Activated B cell treated with CpG ODN at 0.5 μM for 24 hours (primary cell): ENCODE data around the gene HYPK. TPM values are rescaled to one million over a fixed set of nuclear protein-coding genes. Genes with fewer than 3 reads are reported as not detected.
"Not testable (repeated sequence)": the region's sequence is repeated elsewhere in the genome, so short reads cannot be mapped to it uniquely, and the experiment has no call there.

Source experiments
- ATAC-seq: fragments of 200-7000 bp; cut with Tn5 transposase; one replicate; pipeline ENCODE4 v1.10.0; 2021; ENCODE audit warnings: low read depth, mild to moderate bottlenecking, moderate library complexity
- CTCF ChIA-PET: fragments of 350-600 bp; sonication (Branson Sonifier 250); formaldehyde crosslinking; loops from one replicate; lab custom pipeline; 2021; ENCODE audit warnings: antibody characterized with exemption; lab: Charles Lee
- POLR2A ChIA-PET: fragments of 350-600 bp; sonication (Branson Sonifier 250); formaldehyde crosslinking; loops from one replicate; lab custom pipeline; 2021; ENCODE audit warnings: antibody characterized with exemption; lab: Charles Lee
- DNase-seq: peaks from one replicate; pipeline ENCODE4 v3.0.0; 2022
- H3K27ac Mint-ChIP-seq: one replicate; pipeline ENCODE4 v1.8.0; 2020; ENCODE audit warnings: mixed read lengths
- H3K27me3 Mint-ChIP-seq: one replicate; pipeline ENCODE4 v1.8.0; 2021; ENCODE audit warnings: mixed read lengths
- H3K36me3 Mint-ChIP-seq: one replicate; pipeline ENCODE4 v1.8.0; 2021; ENCODE audit warnings: low read depth, mixed read lengths
- H3K4me1 Mint-ChIP-seq: one replicate; pipeline ENCODE4 v1.8.0; 2021; ENCODE audit warnings: mixed read lengths
- H3K4me3 Mint-ChIP-seq: one replicate; pipeline ENCODE4 v1.8.0; 2020; ENCODE audit warnings: mild to moderate bottlenecking, mixed read lengths
- H3K9me3 Mint-ChIP-seq: one replicate; pipeline ENCODE4 v1.8.0; 2020; ENCODE audit warnings: mixed read lengths
- CTCF ChIP-seq: fragments of 200-600 bp; IDR thresholded peaks from one replicate; pipeline ENCODE4 v1.8.0; 2022; ENCODE audit warnings: antibody characterized with exemption, mild to moderate bottlenecking
- intact Hi-C: fragments of 100-400 bp; cut with micrococcal nuclease; formaldehyde crosslinking; loops from one replicate; pipeline ENCODE4 v1.15.1; 2024
- total RNA-seq: library from RNA; stranded (reverse); gene quantifications from 2 replicates; pipeline ENCODE4 v1.2.3, GENCODE V29; 2022

HYPK gene
- total RNA-seq, 1 donor from 2014 or later, result 19.2 TPM

GRCh38 chr15:43826508-43827341 lies 26.3 kb downstream of the HYPK start, which contains the start of gene WDR76:
Gene WDR76 (plus strand): TSS chr15:43827002. CDS start chr15:43827033, 31 bp downstream.
- Mint-ChIP-seq H3K4me1 (peaks cover 67% of the 10 kb centered on the region), H3K36me3 (peaks cover 12% of the 10 kb centered on the region), H3K9me3 (no peaks in the 10 kb centered on the region), H3K27ac (peak within 1 kb of the TSS; percentile 83), H3K4me3 (peak within 1 kb of the TSS; percentile 89), H3K27me3 (no peaks in the 10 kb centered on the region)
- ChIA-PET CTCF (interaction anchor here (1.7 to 1.9 kb wide), 2 partner anchors 26 to 50 kb away, joined by 4 to 8 read pairs; partner anchors contain the start of genes ELL3 and HYPK), POLR2A (interaction anchor here (0.5 to 2.5 kb wide), 8 partner anchors 9 to 1554 kb away, joined by 3 to 20 read pairs (median 7); partner anchors contain the start of genes ELL3, HYPK, PDIA3 and SERINC4)
- no peak for TF ChIP-seq CTCF
- DNase-seq (peak; percentile 73), ATAC-seq (peak; percentile 74)
- intact Hi-C loops, result loop anchor here (10.0 kb wide), 1 partner anchor 312 kb away; the partner anchor contains the start of gene MAP1A

DNA sequence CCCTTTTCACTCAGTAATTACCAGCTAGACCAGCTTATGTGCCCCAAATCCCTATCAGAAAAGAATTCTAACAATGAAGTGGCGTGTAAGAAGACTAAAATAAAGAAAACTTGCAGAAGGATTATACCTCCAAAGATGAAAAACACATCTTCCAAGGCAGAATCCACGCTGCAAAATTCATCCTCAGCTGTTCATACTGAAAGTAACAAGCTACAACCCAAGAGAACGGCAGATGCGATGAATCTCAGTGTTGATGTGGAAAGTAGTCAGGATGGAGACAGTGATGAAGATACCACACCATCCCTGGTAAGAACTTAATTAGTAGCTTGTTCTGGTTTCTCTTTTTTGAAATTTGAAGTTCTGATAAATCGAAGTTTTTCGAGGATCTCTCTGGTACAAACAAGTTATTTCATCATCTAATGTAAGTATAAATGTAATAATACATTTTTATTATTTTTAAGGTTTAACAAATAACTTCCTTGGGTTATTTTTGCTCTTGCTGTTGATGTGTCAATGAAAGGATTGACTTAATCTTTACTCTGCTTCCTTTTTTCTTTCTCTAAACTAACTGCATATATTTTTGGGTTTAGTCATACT lies 27.8 kb downstream of the HYPK start:
- no peak for TF ChIP-seq CTCF
- DNase-seq, result no peak
- no peaks in the 10 kb centered on the region for H3K27me3 Mint-ChIP-seq
- peaks cover 62% of the 10 kb centered on the region for H3K4me1 Mint-ChIP-seq
- CTCF ChIA-PET, result interaction anchor here (1.7 to 1.9 kb wide), 2 partner anchors 27 to 52 kb away, joined by 4 to 8 read pairs; partner anchors contain the start of genes ELL3 and HYPK
- no peaks in the 10 kb centered on the region for H3K9me3 Mint-ChIP-seq
- intact Hi-C loops, result loop anchor here (10.0 kb wide), 1 partner anchor 313 kb away; the partner anchor contains the start of gene MAP1A
- peak overlapping the region; percentile 89 for H3K4me3 Mint-ChIP-seq
- POLR2A ChIA-PET, result interaction anchor here (0.6 to 2.5 kb wide), 6 partner anchors 19 to 82 kb away, joined by 5 to 20 read pairs (median 7); partner anchors contain the start of genes ELL3, HYPK, PDIA3 and SERINC4
- H3K36me3 Mint-ChIP-seq, result peaks cover 13% of the 10 kb centered on the region
- peak overlapping the region; percentile 71 for H3K27ac Mint-ChIP-seq
- no peak for ATAC-seq

GRCh38 chr15:43829951-43830540 lies 29.6 kb downstream of the HYPK start:
- Mint-ChIP-seq H3K36me3 (peaks cover 11% of the 10 kb centered on the region), H3K4me1 (peaks cover 48% of the 10 kb centered on the region)
- POLR2A ChIA-PET, H3K27ac Mint-ChIP-seq, ATAC-seq, H3K27me3 Mint-ChIP-seq, DNase-seq, H3K4me3 Mint-ChIP-seq, CTCF ChIA-PET, H3K9me3 Mint-ChIP-seq: not testable (repeated sequence)
- intact Hi-C loops, result loop anchor here (10.0 kb wide), 1 partner anchor 315 kb away; the partner anchor contains the start of gene MAP1A

DNA sequence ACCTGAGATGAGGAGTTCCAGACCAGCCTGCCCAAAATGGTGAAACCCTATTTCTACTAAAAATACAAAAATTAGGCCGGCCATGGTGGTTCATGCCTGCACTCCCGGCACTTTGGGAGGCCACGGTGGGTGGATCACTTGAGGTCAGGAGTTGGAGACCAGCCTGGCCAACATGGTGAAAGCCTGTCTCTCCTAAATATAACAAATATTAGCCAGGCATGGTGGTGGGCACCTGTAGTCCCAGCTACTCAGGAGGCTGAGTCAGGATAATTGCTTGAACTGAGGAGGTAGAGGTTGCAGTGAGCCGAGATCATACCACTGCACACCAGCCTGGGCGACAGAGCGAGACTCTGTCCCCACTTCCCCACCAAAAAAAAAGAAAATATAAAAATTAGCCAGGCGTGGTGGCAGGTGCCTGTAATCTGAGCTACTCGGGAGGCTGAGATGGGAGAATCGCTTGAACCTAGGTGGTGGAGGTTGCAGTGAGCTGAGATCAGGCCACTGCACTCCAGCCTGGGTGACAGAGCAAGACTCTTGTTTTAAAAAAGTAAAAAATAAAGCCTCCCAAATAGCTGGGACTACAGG lies 30.4 kb downstream of the HYPK start:
- ATAC-seq, H3K27ac Mint-ChIP-seq, DNase-seq, H3K27me3 Mint-ChIP-seq, H3K9me3 Mint-ChIP-seq, H3K4me3 Mint-ChIP-seq, CTCF ChIA-PET, intact Hi-C loops: not testable (repeated sequence)
- POLR2A ChIA-PET, result interaction anchor here (1.2 kb wide), 1 partner anchor 14 kb away, joined by 3 read pairs; no protein-coding TSS in a partner anchor
- Mint-ChIP-seq H3K4me1 (peaks cover 47% of the 10 kb centered on the region), H3K36me3 (peaks cover 16% of the 10 kb centered on the region)

DNA sequence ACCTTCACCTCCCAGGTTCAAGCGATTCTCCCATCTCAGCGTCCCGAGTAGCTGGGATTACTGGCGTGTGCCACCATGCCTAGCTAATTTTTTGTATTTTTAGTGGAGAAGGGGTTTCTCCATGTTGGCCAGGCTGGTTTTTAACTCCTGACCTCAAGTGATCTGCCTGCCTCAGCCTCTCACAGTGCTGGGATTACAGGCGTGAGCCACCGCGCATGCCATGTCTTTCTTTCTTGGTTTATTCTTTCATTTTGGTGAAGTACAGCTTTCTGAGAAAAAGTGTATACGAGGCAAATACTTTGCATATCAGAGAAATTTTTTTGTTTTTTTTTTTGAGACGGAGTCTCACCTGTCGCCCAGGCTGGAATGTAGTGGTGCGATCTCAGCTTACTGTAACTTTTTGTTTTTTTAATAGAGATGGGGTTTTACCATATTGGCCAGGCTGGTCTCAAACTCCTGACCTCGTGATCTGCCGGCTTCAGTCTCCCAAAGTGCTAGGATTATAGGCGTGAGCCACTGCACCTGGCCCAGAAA lies 31.2 kb downstream of the HYPK start:
- POLR2A ChIA-PET, result interaction anchor here (1.2 kb wide), 1 partner anchor 13 kb away, joined by 3 read pairs; no protein-coding TSS in a partner anchor

DNA sequence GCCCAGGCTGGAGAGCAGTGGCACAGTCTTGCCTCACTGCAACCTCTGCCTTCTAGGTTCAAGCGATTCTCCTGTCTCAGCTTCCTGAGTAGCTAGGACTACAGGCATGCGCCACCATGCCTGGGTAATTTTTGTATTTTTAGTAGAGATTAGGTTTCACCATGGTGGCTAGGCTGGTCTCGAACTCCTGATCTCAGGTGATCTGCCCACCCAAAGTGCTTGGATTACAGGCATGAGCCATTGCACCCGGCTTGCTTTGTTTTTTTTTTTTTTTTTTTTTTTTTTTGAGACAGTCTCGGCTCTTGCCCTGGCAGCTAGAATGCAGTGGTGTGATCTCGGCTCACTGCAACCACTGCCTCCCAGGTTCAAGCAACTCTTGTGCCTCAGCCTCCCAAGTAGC lies 32.1 kb downstream of the HYPK start:
- H3K9me3 Mint-ChIP-seq, POLR2A ChIA-PET, DNase-seq, intact Hi-C loops, H3K27me3 Mint-ChIP-seq, ATAC-seq, H3K4me3 Mint-ChIP-seq, H3K27ac Mint-ChIP-seq, CTCF ChIA-PET: not testable (repeated sequence)
- Mint-ChIP-seq H3K4me1 (peaks cover 32% of the 10 kb centered on the region), H3K36me3 (peaks cover 28% of the 10 kb centered on the region)

More for the DNA sequence above, 31.2 kb downstream of the HYPK start:
- H3K4me3 Mint-ChIP-seq, H3K27me3 Mint-ChIP-seq, intact Hi-C loops, DNase-seq, H3K9me3 Mint-ChIP-seq, H3K27ac Mint-ChIP-seq, ATAC-seq, CTCF ChIA-PET: not testable (repeated sequence)
- Mint-ChIP-seq H3K36me3 (peaks cover 23% of the 10 kb centered on the region), H3K4me1 (peaks cover 39% of the 10 kb centered on the region)
